ENCODE results near the gene MDM2. TPM values are rescaled to one million over a fixed set of nuclear protein-coding genes. Genes with fewer than 3 reads are reported as not detected.

MDM2 gene
- total and polyA plus RNA-seq, 2 of the 8 experiments (the other 6 are each of a cell fraction or from before 2014, with no cell fraction given) = 15.1 to 115 TPM

DNA sequence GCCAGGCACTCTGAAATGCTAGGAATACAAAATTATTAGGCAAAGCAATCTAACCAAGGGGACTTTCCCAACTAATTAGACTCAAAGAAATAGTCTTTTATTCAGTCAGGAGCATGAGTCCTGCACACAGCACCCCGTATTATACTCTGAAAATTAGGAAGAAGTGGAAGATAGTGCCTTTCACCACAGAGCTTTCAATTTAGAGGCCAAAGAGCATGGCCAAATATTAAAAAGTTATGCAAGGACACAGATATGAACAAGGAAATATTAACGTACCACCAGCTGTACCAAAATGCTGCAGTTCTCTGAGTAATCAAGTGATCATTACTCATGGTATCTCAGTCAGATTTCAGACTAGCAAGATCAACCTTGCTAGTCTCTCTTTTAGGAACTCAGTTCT lies 22.6 kb upstream of the MDM2 start (continued):
- TF ChIP-seq NANOG (IDR thresholded peaks at IDR 0.05; ENCODE audit: insufficient read depth, low read depth, low read length, poor library complexity, severe bottlenecking) (no peak), SP1 (IDR thresholded peaks at IDR 0.05; ENCODE audit: low read depth, low read length) (no peak), EGR1 (IDR thresholded peaks at IDR 0.05; ENCODE audit: borderline replicate concordance, low read depth, low read length) (no peak), YY1 (IDR thresholded peaks at IDR 0.05; ENCODE audit: low read depth, low read length) (no peak)
- TF ChIP-seq, protein P1, sequence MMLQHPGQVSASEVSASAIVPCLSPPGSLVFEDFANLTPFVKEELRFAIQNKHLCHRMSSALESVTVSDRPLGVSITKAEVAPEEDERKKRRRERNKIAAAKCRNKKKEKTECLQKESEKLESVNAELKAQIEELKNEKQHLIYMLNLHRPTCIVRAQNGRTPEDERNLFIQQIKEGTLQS (IDR thresholded peaks at IDR 0.05; ENCODE audit: insufficient read depth, low read depth, low read length) = no peak

Measured in H1 (cell line).